Activated CD8-positive, alpha-beta T cell treated with anti-CD3 and anti-CD28 coated beads for 36 hours (primary cell): ENCODE results near the gene NUB1. TPM values are rescaled to one million over a fixed set of nuclear protein-coding genes. Genes with fewer than 3 reads are reported as not detected.

Source experiments
- ATAC-seq: fragments of 200-7000 bp; cut with Tn5 transposase; one replicate; pipeline ENCODE4 v1.10.0; 2021; ENCODE audit warnings: mild to moderate bottlenecking, moderate library complexity
- CTCF ChIA-PET: fragments of 350-600 bp; sonication (Branson Sonifier 250); formaldehyde crosslinking; loops from one replicate; lab custom pipeline; 2021; ENCODE audit warnings: antibody characterized with exemption; lab: Charles Lee
- POLR2A ChIA-PET: fragments of 350-600 bp; sonication (Branson Sonifier 250); formaldehyde crosslinking; loops from one replicate; lab custom pipeline; 2021; ENCODE audit warnings: antibody characterized with exemption; lab: Charles Lee
- DNase-seq: peaks from one replicate; pipeline ENCODE4 v3.0.0-alpha.2; 2020
- H3K27ac Mint-ChIP-seq: one replicate; pipeline ENCODE4 v1.8.0; 2021; ENCODE audit warnings: mild to moderate bottlenecking, mixed read lengths
- H3K27me3 Mint-ChIP-seq: one replicate; pipeline ENCODE4 v1.8.0; 2021; ENCODE audit warnings: mixed read lengths
- H3K36me3 Mint-ChIP-seq: one replicate; pipeline ENCODE4 v1.8.0; 2021; ENCODE audit warnings: low read depth, mixed read lengths
- H3K4me1 Mint-ChIP-seq: one replicate; pipeline ENCODE4 v1.8.0; 2021; ENCODE audit warnings: low read depth, mixed read lengths
- H3K4me3 Mint-ChIP-seq: one replicate; pipeline ENCODE4 v1.8.0; 2021; ENCODE audit warnings: mild to moderate bottlenecking, moderate library complexity, mixed read lengths
- H3K9me3 Mint-ChIP-seq: one replicate; pipeline ENCODE4 v1.8.0; 2021; ENCODE audit warnings: mixed read lengths
- CTCF ChIP-seq: fragments of 200-600 bp; IDR thresholded peaks from one replicate; pipeline ENCODE4 v1.8.0; 2022; ENCODE audit warnings: antibody characterized with exemption, mild to moderate bottlenecking
- intact Hi-C: fragments of 100-400 bp; cut with micrococcal nuclease; formaldehyde crosslinking; loops from one replicate; pipeline ENCODE4 v1.10.0; 2022
- total RNA-seq, 2 experiments: library from RNA; stranded (reverse); gene quantifications; one replicate each; pipeline ENCODE4 v1.2.3, GENCODE V29; 2021

The NUB1 gene
- total RNA-seq, 2 experiments from 2014 or later = 41.0 to 42.5 TPM

GRCh38 chr7:151426441-151426903, 84.9 kb downstream of the NUB1 start:
- no peak overlapping the region for H3K27ac Mint-ChIP-seq
- H3K27me3 Mint-ChIP-seq = no peaks in the 10 kb centered on the region
- CTCF ChIA-PET = interaction anchor here (1.3 kb wide), 1 partner anchor 60 kb away, joined by 3 read pairs; no protein-coding TSS in a partner anchor
- ATAC-seq = no peak
- H3K9me3 Mint-ChIP-seq = no peaks in the 10 kb centered on the region
- no peak overlapping the region for H3K4me3 Mint-ChIP-seq
- intact Hi-C loops = no loop called here
- peaks cover 37% of the 10 kb centered on the region for H3K4me1 Mint-ChIP-seq
- POLR2A ChIA-PET = no interaction called here
- no peak for TF ChIP-seq CTCF
- H3K36me3 Mint-ChIP-seq = no peaks in the 10 kb centered on the region
- DNase-seq = no peak

GRCh38 chr7:151426904-151427704, 85.5 kb downstream of the NUB1 start:
- TF ChIP-seq CTCF = no peak
- no peaks in the 10 kb centered on the region for H3K36me3 Mint-ChIP-seq
- no peaks in the 10 kb centered on the region for H3K9me3 Mint-ChIP-seq
- DNase-seq = no peak
- H3K4me3 Mint-ChIP-seq = no peak overlapping the region
- intact Hi-C loops = no loop called here
- ChIA-PET POLR2A (interaction anchor here (1.3 kb wide), 1 partner anchor 14 kb away, joined by 4 read pairs; no protein-coding TSS in a partner anchor), CTCF (no interaction called here)
- no peaks in the 10 kb centered on the region for H3K27me3 Mint-ChIP-seq
- ATAC-seq = no peak
- peaks cover 40% of the 10 kb centered on the region for H3K4me1 Mint-ChIP-seq
- peak overlapping the region; percentile 7 for H3K27ac Mint-ChIP-seq

- Mint-ChIP-seq H3K4me1 (peaks cover 45% of the 10 kb centered on the region), H3K4me3 (no peak overlapping the region), H3K36me3 (no peaks in the 10 kb centered on the region), H3K27ac (no peak overlapping the region), H3K27me3 (no peaks in the 10 kb centered on the region), H3K9me3 (no peaks in the 10 kb centered on the region)
- POLR2A ChIA-PET = interaction anchor here (1.3 kb wide), 1 partner anchor 13 kb away, joined by 4 read pairs; no protein-coding TSS in a partner anchor
- CTCF ChIA-PET = interaction anchor here (0.9 to 1.1 kb wide), 2 partner anchors 20 to 60 kb away, joined by 3 read pairs; no protein-coding TSS in a partner anchor
- ATAC-seq = no peak
- intact Hi-C loops = no loop called here
- TF ChIP-seq CTCF = no peak
- no peak for DNase-seq
Measured at GRCh38 chr7:151427705-151428377, 86.2 kb downstream of the NUB1 start.

Other genes with a start within 250 kb of the NUB1 start
- not detected for gene GBX1, start 174.1 kb upstream of the NUB1 start, total RNA-seq
- not detected for gene ASB10, start 154.6 kb upstream of the NUB1 start, total RNA-seq
- not detected for gene H2BK1, start 131.3 kb upstream of the NUB1 start, total RNA-seq
- gene ABCF2, start 114.6 kb upstream of the NUB1 start, total RNA-seq = 10 to 100 TPM; 48.1 to 56.2 TPM
- gene CHPF2, start 109.3 kb upstream of the NUB1 start, total RNA-seq = 10 to 100 TPM; 23.7 to 27.3 TPM
- gene SMARCD3, start 93.1 kb upstream of the NUB1 start, total RNA-seq = 1 to 10 TPM; 8.2 to 8.9 TPM
- gene WDR86, start 68.2 kb downstream of the NUB1 start, total RNA-seq = under 1 TPM; 0.25 TPM
- under 1 TPM; 0.16 to 0.90 TPM for gene CRYGN, start 98.3 kb downstream of the NUB1 start, total RNA-seq
- gene RHEB, start 178.1 kb downstream of the NUB1 start, total RNA-seq = 10 to 100 TPM; 42.0 to 42.6 TPM